NCI-H69 (cell line): ENCODE results near the gene RNU6-9.
A peak's percentile ranks its signal among the peaks of the same experiment; 100 is the strongest.
"Not testable (repeated sequence)": the region's sequence is repeated elsewhere in the genome, so short reads cannot be mapped to it uniquely, and the experiment has no call there.

Experiments used
- DNase-seq: peaks from one replicate; lab custom pipeline; 2025; lab: John Stamatoyannopoulos, UW

Gene RNU6-9

DNA sequence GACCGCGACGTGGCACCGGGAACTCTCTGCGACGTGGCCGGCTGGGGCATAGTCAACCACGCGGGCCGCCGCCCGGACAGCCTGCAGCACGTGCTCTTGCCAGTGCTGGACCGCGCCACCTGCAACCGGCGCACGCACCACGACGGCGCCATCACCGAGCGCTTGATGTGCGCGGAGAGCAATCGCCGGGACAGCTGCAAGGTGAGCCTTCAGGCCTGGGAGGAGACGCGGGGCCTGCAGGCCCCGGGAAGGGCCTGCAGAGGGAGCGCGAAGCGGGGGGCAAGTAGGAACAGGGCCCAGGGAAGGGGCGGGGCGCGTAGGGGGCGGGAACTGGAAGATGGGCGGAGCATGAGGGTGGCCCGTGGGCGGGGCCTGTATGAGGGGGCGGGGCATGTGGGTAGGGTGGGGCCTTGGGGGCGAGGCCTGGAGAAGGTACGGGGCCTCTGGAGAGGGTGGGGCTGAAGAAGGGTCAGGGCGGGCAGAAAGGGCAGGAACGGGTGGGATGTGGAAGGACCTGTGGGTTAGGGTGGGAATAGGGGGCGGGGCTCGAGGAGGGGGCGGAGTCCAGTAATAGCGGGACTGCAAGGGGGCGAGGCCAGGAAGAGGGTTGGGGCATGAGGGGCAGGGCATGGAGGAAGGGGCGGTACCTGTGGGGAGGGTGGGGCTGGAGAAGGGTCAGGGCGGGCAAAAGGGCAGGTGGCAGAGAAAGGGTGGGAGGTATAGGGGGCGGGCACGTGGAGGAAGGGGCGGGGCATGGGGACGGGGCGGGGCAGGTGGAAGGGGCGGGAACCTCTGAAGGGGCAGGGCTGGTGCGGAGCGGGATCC is 31.3 kb upstream of the RNU6-9 start:
- peak; percentile 85 for DNase-seq

DNA sequence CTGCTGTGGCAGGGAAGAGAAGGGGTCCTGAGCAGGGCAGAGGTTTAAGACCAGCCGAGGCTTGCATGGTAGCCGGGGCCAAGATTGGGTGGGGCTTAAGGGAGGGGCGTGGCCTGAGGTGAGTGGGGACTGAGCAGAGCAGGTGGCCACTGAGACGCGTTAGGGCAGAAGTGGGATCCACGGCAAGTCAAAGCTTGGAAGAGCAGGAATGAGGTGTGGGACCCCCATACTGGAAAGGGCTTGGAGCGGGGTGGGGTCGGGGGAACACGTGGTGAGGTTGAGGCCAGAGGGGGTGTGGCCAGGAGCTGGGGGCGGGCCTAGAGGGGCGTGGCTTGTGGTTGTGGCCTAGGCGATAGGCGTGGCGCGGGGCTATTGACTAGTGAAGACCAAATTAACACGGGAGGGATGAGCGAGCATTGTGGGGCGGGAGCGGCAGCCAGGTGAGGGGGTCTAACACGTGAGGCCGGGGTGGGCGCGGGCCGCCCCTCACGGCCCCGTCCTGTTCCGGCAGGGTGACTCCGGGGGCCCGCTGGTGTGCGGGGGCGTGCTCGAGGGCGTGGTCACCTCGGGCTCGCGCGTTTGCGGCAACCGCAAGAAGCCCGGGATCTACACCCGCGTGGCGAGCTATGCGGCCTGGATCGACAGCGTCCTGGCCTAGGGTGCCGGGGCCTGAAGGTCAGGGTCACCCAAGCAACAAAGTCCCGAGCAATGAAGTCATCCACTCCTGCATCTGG is 30.5 kb upstream of the RNU6-9 start:
- DNase-seq = peak; percentile 69

DNA sequence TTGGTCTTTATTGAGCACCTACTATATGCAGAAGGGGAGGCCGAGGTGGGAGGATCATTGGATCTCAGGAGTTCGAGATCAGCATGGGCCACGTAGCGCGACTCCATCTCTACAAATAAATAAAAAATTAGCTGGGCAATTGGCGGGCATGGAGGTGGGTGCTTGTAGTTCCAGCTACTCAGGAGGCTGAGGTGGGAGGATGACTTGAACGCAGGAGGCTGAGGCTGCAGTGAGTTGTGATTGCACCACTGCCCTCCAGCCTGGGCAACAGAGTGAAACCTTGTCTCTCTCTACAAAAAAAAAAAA is 30.0 kb upstream of the RNU6-9 start:
- DNase-seq = no peak

GRCh38 chr19:866769-867300 is 26.4 kb upstream of the RNU6-9 start:
- no peak for DNase-seq

DNA sequence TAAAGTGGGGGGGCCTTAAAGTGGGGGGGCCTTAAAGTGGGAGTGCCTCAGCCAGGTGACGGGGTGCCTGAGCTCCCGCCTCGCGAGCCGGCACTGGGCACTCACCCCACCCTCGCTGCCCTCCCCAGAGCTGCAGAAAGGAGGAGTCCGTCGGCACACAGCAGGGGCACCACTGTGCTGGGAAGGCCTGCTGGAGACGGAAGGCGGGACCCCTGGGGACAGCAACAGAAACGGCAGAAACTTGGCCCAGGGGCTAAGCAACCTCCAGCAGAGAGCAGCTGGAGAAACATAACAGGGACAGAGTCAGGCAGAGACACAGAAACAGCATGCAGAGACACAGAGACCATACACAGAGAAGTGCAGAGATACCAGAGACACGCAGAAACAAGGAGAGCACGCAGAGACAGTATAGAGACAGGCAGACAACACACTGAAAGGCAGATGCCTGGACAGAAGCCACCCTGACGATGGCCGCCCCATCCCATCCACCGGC is 25.9 kb upstream of the RNU6-9 start:
- peak; percentile 92 for DNase-seq

GRCh38 chr19:867855-868457 is 25.3 kb upstream of the RNU6-9 start:
- DNase-seq = no peak

GRCh38 chr19:868458-869244 is 24.6 kb upstream of the RNU6-9 start:
- no peak for DNase-seq

DNA sequence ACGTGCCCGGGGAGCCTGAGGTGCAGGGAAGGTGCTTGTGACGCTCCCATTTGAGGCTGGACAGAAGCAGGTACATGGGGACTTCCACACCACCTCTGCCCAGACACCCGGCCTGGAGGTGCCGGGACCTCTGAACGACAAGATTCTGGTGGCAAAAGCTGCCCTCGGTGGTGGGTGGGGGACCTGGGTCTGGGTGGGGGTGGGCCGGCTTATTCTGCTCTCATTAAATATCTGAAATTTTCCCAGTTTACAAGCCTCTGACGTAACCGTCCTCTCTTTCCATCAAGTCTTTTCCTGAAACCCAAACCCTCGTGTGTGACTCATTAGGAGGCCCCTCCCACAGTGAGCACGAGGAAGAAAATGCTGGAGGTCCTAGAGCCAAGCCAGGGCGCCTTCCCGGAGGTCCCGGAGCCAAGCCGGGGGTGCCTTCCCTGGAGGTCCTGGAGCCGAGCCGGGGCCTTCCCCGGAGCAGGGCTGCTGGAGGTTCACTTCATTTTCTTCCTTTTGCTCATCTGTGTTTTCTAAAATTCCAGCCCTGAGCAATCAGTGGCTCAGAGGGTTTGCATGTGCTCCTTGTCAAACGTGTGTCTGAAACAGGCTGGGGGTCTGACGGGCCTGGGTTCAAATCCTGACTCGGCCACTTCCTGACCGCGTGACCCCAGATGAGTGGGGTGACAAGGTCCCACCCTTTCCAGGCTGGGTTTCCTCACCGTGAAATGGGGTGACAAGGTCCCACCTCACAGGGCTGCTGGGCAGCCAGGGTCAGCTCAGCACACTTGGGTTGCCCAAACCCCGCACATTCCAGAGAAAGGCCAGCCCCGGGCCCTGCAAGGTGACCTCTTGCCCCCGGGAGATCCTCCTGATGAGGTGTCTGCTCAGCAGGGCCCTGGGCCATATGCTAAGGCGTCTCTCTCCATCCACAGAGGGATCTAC is 23.8 kb upstream of the RNU6-9 start:
- no peak for DNase-seq

DNA sequence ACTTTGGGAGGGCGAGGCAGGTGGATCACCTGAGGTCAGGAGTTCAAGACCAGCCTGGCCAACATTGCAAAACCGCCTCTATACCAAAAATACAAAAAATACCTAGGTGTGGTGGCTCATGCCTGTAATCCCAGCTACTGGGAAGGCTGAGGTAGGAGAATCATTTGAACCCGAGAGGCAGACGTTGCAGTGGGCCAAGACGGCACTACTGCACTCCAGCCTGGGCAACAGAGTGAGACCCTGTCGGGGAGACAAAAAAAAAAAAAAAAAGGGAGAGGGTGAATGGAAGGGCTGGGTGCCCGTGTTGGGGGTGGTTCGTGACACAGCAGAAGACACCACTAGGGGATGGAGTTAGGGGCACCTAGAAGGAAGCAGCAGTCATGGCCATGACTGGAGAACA is 23.0 kb upstream of the RNU6-9 start:
- no peak for DNase-seq

DNA sequence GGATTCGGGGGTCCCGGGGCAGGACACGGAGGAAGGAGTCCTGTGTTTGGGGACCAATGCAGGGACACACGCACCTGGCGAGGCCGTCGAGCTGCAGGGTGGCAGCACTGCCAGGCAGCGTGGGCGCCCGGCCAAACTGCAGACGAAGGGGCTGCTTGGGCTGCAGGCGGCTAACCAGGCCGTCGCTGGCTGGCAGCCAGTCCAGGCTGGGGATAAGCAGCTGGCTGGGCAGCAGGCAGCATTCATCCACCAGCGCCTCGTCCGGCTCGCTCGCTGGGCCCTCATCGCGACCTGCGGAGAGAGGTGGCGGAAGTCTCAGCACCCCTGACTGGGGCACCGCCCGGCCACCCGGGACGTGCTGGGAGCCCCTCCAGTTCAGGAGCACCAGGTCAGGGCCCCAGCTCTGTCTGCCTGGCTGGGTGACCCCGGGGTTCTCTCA is 22.3 kb upstream of the RNU6-9 start:
- peak; percentile 85 for DNase-seq

GRCh38 chr19:871446-872265 is 21.6 kb upstream of the RNU6-9 start:
- DNase-seq = peak; percentile 63

GRCh38 chr19:872266-872951 is 20.9 kb upstream of the RNU6-9 start:
- DNase-seq = peak; percentile 73

DNA sequence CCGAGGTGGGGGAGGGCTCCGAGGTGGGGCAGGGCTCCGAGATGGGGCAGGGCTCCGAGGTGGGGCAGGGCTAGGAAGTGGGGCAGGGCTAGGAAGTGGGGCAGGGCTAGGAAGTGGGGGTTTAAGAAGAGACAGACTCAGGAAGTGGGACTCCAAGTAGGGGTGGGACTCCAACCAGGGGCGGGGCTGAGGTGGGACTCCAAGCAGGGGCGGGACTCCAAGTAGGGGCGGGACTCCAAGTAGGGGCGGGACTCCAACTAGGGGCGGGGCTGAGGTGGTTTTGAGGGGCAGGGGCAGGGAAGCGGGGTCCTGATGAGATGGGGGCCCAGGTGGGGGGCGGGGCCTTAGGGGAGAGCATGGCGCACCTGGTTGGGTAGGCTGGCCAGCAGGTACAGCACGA is 20.2 kb upstream of the RNU6-9 start:
- peak; percentile 46 for DNase-seq

DNA sequence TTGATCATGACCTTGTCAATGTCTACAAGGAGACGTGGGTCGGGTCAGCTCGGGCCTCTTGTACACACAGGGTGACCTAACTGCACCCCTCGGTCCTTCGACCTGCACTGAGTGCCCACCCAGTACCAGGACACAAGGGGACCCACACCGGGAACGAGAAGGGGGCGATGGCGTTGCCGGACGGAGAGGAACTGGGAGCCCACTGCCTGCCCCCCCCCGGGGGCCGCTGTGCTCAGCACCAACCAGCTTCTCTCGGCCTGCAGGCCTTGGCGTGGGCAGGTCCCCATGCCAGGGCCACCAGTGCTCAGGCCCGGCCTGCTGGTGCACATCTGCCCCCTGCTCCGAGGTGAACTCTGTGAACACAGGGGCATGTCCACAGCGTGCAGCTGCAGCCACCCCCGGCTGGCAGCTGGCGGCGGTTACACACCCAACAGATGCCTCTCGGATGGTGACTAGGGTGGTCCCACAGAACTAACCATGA is 19.7 kb upstream of the RNU6-9 start:
- DNase-seq = no peak

DNA sequence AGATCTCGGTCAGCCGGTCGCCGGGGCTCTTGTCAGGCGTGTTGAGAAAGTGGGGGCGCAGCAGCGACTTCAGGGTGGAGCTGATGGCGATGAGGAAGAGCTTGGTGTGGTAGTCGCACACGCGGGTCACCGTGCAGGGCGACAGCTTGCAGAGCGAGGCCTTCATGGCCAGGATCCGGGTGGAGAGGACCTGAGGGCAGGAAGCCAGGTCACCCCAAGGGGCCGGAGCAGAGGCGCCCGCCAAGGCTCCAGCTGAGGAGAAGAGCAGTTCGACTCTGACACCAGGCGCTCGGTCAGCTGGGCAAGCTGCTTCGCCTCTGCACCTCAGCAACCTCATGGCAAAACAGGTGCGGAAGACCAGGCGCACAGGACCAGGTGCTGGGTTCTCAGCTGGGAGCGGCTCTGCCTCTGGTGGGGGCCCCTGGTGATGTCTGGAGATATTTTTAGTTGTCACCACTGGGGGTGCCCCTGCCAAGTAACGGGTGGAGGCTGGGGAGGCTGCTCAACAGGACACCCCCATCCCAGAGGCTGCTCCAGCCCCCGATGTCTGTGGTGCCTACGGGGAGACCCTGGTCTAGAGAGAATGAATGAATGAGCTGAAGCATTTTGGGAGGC is 17.9 kb upstream of the RNU6-9 start:
- DNase-seq = no peak

GRCh38 chr19:876089-876488 is 17.2 kb upstream of the RNU6-9 start:
- no peak for DNase-seq

DNA sequence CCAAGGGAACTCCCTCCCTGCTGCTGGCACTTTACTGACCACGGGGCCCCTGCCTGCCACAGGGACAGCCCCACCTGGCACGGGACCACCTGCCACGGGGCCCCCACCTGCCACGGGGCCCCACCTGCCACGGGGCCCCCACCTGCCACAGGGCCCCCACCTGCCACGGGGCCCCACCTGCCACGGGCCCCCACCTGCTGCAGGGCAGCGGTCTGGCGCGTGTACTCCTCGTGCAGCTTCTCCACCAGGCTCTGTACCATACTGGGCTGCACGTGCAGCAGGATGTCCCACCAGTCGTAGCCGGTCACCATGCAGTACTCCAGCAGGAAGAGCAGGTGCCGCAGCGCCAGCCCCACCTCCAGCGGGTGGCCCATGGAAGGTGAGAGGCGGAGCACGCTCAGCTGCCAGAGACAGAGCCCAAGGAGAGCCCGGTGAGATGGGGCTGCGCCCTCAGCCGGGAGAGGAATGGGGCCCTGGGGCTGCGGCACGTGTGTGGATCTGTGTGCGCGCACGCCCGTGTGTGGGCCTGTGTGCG is 16.4 kb upstream of the RNU6-9 start:
- DNase-seq = no peak

DNA sequence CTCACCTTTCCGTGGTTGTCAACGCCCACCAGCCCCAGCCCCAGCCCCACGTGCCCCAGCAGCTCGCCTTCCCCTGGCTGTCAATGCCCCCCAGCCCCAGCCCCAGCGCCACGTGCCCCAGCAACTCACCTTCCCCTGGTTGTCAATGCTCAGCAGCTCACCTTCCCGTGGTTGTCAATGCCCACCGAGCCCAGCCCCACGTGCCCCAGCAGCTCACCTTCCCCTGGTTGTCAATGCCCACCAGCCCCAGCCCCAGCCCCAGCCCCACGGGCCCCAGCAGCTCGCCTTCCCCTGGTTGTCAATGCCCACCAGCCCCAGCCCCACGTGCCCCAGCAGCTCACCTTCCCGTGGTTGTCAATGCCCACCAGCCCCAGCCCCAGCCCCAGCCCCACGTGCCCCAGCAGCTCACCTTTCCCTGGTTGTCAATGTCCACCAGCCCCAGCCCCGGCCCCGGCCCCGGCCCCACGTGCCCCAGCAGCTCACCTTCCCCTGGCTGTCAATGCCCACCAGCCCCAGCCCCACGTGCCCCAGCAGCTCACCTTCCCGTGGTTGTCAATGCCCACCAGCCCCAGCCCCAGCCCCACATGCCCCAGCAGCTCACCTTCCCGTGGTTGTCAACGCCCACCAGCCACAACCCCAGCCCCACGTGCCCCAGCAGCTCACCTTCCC is 15.2 kb upstream of the RNU6-9 start:
- not testable (repeated sequence) for DNase-seq
